Esophagus (tissue), 2 donors: ENCODE results near the gene TCEA2. TPM values are rescaled to one million over a fixed set of nuclear protein-coding genes. Genes with fewer than 3 reads are reported as not detected.

Source experiments
- H3K27ac ChIP-seq, 2 donors: one replicate each; pipeline ENCODE4 v1.5.1; 2013; ENCODE audit warnings: low read depth in 2 of 2, mild to moderate bottlenecking in 2 of 2, inconsistent platforms in 1 of 2, low read length in 1 of 2, moderate library complexity in 1 of 2
- H3K27me3 ChIP-seq, 2 donors: one replicate each; pipeline ENCODE4 v1.6.1; 2013; ENCODE audit warnings: low read length in 2 of 2, control low read depth in 1 of 2, mild to moderate bottlenecking in 1 of 2; ENCODE audit not compliant: insufficient read depth in 2 of 2, control insufficient read depth in 1 of 2
- H3K36me3 ChIP-seq, 2 donors: one replicate each; pipeline ENCODE4 v1.6.1; 2013; ENCODE audit warnings: low read length in 1 of 2; ENCODE audit not compliant: control insufficient read depth in 2 of 2, insufficient read depth in 2 of 2
- H3K4me1 ChIP-seq, 2 donors: one replicate each; pipeline ENCODE4 v1.6.1; 2013; ENCODE audit warnings: low read length in 1 of 2; ENCODE audit not compliant: control insufficient read depth in 2 of 2, insufficient read depth in 2 of 2
- H3K4me3 ChIP-seq, 2 donors: one replicate each; pipeline ENCODE4 v1.5.1; 2013; ENCODE audit warnings: low read length in 2 of 2, mild to moderate bottlenecking in 2 of 2, low read depth in 1 of 2, moderate library complexity in 1 of 2
- H3K9me3 ChIP-seq, 2 donors: one replicate each; pipeline ENCODE4 v1.6.1; 2013; ENCODE audit warnings: mild to moderate bottlenecking in 2 of 2, low read depth in 1 of 2, low read length in 1 of 2, moderate library complexity in 1 of 2; ENCODE audit not compliant: control insufficient read depth in 2 of 2, insufficient read depth in 1 of 2
- WGBS, 2 donors: extraction: QIAGEN DNeasy Blood & Tissue Kit; methylation state at CpG; one replicate each; pipeline ENCODE4 v1.1.7; 2013; 5-methylcytosine and 5-hydroxymethylcytosine counted together
- polyA plus RNA-seq, 2 donors: library from polyadenylated mRNA; stranded (reverse); fragments of 200-250 nt; gene quantifications; one replicate each; pipeline ENCODE4 v1.2.3, GENCODE V29; 2013
- donor health status: healthy with polysubstance abuse.
- donor health status: Bipolar disorder and iron deficiency.

TCEA2 gene
- 10 to 100 TPM; 14.8 to 15.3 TPM for polyA plus RNA-seq

DNA sequence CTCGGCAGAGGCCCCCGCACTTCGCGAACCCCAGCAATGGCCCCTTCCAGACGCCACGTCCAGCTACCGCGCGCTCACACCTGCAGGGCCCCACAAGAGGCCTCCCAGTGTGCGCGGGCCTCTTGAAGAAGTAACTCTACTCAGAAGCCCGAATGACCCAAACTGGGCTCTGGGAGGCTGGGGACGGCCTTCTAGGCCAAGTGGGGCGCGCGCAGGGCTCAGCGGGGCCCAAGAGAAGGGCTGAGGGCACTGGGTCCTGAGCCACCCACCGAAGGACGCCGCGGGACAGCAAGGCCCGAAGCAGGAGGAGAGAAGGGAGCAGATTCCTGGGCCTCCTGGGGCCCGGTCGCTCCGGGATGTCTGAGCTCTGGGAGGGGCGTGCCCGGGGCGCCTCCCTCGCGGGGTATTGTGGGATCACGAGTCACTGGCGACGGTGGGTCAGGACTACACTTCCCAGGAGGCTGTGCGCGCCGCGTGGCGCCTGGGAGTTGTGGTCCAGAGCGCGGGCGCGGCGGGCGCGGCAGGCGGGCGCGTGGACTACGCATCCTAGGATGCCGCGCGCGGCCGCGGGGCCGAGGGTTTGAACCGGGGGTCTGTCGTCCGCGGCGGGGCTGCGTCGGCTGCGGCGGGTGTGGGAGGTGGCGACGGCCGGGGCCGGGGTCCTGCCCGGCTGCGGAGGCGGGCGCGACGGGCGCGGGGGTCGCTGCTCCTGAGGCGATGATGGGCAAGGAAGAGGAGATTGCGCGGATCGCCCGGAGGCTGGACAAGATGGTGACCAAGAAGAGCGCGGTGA lies at the start of gene TCEA2:
Gene TCEA2, plus strand, starts transcription at position 603 of the 793 bp plus-strand sequence. Its CDS starts 115 bp downstream, at position 718.
- no peaks in the 10 kb centered on the region for H3K9me3 ChIP-seq
- H3K27ac ChIP-seq, result peak within 1 kb of the TSS; percentile 83 to 84
- no peaks in the 10 kb centered on the region for H3K27me3 ChIP-seq
- no peaks in the 10 kb centered on the region for H3K36me3 ChIP-seq
- H3K4me1 ChIP-seq, result peaks cover 6 to 15% of the 10 kb centered on the region in 2 donors
- H3K4me3 ChIP-seq, result peak within 1 kb of the TSS; percentile 58 to 78
- 6 to 9% methylated on average over 55 to 85 of the region's 85 CpGs for WGBS, 2 donors

DNA sequence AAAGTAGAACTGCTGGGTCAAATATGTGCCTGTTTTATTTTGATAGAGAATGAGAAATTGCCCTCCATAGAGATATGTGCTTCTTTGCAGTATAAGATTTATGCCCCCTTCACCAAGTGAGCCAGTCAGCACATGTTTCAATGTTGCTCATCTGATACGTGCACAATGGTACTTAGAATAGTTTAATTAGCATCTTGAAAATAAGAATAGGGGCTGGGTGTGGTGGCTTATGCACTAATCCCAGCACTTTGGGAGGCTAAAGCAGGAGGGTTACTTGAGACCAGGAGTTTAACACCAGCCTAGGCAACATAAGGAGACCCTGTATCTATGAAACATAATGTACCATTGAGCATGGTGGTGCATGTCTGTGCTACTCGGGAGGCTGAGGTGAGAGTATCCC lies 47.4 kb upstream of the TCEA2 start:
- H3K36me3 ChIP-seq, result peaks cover 10 to 37% of the 10 kb centered on the region in 2 donors
- H3K9me3 ChIP-seq, result peaks cover 0 to 2% of the 10 kb centered on the region in 2 donors
- H3K27me3 ChIP-seq, result no peaks in the 10 kb centered on the region
- 54 to 70% methylated on average over 2 of the region's 2 CpGs for WGBS, 2 donors
- H3K27ac ChIP-seq, result no peak overlapping the region
- H3K4me3 ChIP-seq, result no peak overlapping the region
- H3K4me1 ChIP-seq, result peaks cover 2 to 4% of the 10 kb centered on the region in 2 donors

DNA sequence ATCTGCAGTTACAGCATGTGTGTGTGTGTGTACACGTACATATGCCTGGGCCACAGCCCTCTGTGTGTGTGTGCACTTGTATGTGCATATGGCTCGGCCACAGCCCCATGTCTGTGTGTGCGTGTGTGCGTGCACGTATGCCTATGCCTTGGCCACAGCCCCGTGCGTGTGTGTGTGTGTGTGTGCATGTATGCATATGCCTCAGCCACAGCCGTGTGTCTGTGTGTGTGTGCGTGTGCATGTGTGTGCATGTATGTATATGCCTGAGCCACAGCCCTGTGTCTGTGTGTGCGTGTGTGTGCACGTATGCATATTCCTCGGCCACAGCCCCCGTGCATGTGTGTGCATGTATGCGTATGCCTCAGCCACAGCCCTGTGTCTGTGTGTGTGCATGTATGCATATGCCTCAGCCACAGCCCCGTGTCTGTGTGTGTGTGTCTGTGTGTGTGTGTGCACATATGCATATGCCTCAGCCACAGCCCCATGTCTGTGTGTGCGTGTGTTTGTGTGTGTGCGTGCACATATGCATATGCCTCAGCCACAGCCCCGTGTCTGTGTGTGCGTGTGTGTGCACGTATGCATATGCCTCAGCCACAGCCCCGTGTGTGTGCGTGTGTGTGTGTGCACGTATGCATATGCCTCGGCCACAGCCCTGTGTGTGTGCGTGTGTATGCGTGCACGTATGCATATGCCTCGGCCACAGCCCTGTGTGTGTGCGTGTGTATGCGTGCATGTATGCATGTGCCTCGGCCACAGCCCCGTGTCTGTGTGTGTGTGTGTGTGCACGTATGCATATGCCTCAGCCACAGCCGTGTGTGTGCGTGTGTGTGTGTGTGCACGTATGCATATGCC lies 41.6 kb upstream of the TCEA2 start:
- no peaks in the 10 kb centered on the region for H3K4me1 ChIP-seq
- H3K9me3 ChIP-seq, result peaks cover 0 to 2% of the 10 kb centered on the region in 2 donors
- H3K27me3 ChIP-seq, result no peaks in the 10 kb centered on the region
- no peak overlapping the region for H3K4me3 ChIP-seq
- 94 to 96% methylated on average over 36 of the region's 36 CpGs for WGBS, 2 donors
- H3K27ac ChIP-seq, result no peak overlapping the region
- peaks cover 9 to 63% of the 10 kb centered on the region in 2 donors for H3K36me3 ChIP-seq

DNA sequence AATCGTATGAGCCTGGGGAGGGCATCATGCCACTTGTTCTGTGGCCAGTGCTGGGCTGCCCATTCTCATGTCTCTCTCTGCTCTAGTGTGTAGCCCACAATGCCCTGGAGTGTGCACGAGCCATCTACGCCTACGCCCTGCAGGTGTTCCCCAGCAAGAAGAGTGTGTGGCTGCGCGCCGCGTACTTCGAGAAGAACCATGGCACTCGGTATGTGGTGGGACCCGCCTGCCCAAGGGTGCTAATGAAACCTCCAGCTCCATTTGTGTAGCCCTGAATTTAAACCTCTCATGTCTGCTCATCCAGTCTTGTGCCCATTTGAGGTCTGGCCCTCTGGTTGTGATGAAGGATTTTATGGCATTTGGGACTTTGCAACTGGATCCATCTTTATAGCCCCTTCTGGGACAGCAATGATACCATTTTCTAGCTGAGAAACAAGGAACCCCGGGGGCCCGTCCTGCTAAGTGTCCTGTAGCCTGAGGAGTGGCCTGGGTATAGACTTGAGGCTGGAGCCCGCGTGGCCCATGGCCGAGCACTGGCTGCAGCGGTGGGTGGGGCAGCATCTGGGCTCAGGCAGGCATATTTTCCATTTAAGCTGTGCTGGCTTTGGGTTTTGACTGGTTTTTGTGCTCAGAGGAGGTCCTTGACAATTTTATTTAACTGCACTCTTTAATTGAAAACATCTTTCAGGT lies 40.2 kb upstream of the TCEA2 start:
- no peaks in the 10 kb centered on the region for H3K4me1 ChIP-seq
- no peaks in the 10 kb centered on the region for H3K27me3 ChIP-seq
- H3K36me3 ChIP-seq, result peaks cover 18 to 70% of the 10 kb centered on the region in 2 donors
- H3K27ac ChIP-seq, result no peak overlapping the region
- H3K9me3 ChIP-seq, result peaks cover 0 to 2% of the 10 kb centered on the region in 2 donors
- WGBS, 2 donors, result 95 to 96% methylated on average over 17 of the region's 17 CpGs
- H3K4me3 ChIP-seq, result no peak overlapping the region

GRCh38 chr20:64023361-64024140 lies 39.4 kb upstream of the TCEA2 start:
- Histone ChIP-seq H3K9me3 (peaks cover 0 to 2% of the 10 kb centered on the region in 2 donors), H3K4me1 (no peaks in the 10 kb centered on the region), H3K27me3 (no peaks in the 10 kb centered on the region), H3K36me3 (peaks cover 18 to 75% of the 10 kb centered on the region in 2 donors), H3K27ac (no peak overlapping the region), H3K4me3 (no peak overlapping the region)
- 79 to 92% methylated on average over 15 of the region's 15 CpGs for WGBS, 2 donors

DNA sequence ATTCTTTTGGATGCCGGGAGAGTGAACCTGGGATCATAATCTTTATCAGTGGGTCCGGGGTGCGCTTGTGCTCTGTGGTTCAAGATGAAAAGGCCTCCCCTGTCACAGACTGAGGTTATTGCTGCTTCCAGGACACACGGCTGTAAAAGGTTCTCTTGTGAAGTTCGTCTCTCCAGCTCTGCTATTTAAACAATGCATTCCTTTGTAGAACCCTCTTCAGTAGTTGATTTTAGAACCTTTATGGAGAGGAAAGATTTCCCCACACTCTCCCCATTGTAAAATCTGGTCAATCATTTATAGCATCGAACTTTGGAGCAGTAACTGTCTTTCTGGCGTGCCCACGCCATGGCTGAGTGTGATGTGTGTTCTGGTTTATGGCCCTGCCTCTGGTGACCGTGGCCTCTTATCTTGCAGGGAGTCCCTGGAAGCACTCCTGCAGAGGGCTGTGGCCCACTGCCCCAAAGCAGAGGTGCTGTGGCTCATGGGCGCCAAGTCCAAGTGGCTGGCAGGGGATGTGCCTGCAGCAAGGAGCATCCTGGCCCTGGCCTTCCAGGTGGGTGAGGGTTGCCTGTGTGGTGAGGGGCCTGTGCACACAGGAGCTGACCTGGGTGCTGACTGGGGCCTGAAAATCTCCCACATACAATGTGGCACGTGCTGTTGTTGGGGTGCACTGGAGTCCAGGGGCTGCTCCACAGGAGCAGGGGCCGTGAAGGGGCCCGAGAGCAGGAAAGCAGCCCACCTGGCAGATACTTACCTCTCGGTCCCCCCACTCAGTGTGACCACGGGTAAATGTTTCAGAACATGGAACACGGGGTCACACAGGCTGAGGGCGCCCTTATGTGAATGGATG lies 38.6 kb upstream of the TCEA2 start:
- Histone ChIP-seq H3K27me3 (no peaks in the 10 kb centered on the region), H3K4me1 (no peaks in the 10 kb centered on the region), H3K36me3 (peaks cover 16 to 74% of the 10 kb centered on the region in 2 donors), H3K27ac (no peak overlapping the region), H3K4me3 (no peak overlapping the region), H3K9me3 (no peaks in the 10 kb centered on the region)
- 87 to 95% methylated on average over 17 of the region's 17 CpGs for WGBS, 2 donors

DNA sequence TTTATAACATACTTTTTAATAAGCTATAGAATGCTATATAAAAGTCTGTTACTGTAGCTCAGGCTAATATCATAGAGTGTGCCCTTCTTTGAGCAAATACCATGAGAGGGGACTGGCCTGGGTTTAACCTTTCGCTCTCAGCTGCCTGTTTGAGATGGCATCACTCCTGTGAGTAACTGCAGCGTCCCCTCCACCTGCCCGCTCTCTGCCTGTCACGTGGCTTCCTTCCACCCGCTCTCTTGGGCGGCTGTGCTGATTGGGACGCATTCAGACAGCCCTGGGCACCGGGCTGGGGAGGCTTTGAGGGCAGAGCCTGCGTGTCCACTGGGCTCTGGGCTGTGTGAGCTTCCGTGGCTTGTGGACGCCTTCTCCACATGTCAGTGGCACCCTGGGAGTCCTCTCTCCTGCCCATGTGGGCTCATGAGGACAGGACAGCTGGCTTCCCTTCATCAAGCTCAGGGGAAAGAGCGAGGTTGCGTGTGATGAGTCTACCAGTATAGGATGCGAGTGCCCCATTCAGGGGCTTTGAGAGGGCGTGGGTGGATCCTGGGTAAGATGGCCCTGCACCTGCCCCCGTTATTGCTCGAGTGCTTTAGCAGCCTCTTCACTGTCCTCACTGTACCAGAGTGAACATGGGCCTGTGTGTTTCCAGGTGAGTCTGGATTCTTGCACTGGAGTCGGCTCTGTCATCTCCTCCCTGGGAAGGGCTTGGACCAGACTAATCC lies 37.7 kb upstream of the TCEA2 start:
- Histone ChIP-seq H3K27me3 (no peaks in the 10 kb centered on the region), H3K4me3 (no peak overlapping the region), H3K9me3 (no peaks in the 10 kb centered on the region), H3K36me3 (peaks cover 21 to 76% of the 10 kb centered on the region in 2 donors), H3K27ac (no peak overlapping the region), H3K4me1 (no peaks in the 10 kb centered on the region)
- 94 to 95% methylated on average over 18 of the region's 18 CpGs for WGBS, 2 donors

- no peaks in the 10 kb centered on the region for H3K4me1 ChIP-seq
- H3K27ac ChIP-seq, result no peak overlapping the region
- H3K27me3 ChIP-seq, result no peaks in the 10 kb centered on the region
- peaks cover 22 to 77% of the 10 kb centered on the region in 2 donors for H3K36me3 ChIP-seq
- H3K4me3 ChIP-seq, result no peak overlapping the region
- no peaks in the 10 kb centered on the region for H3K9me3 ChIP-seq
- WGBS, 2 donors, result 95% methylated on average over 29 of the region's 29 CpGs
Observed at GRCh38 chr20:64025826-64026412, 37.1 kb upstream of the TCEA2 start.
